ENCODE data around the gene ANKRD12. TPM values are rescaled to one million over a fixed set of nuclear protein-coding genes. Genes with fewer than 3 reads are reported as not detected.

Gene ANKRD12
- total RNA-seq: 24.9 and 48.5 TPM in 2 replicates

GRCh38 chr18:9136315-9137155, at the start of gene ANKRD12:
ANKRD12 (plus strand) TSS chr18:9136781; CDS start chr18:9182433, 45,652 bp downstream.

GRCh38 chr18:9102508-9103375, 33.8 kb upstream of the ANKRD12 start, which contains the start of gene NDUFV2:
NDUFV2 (plus strand) TSS chr18:9102699; CDS start chr18:9102744, 45 bp downstream.

GRCh38 chr18:9334329-9334972, 197.9 kb downstream of the ANKRD12 start, which contains the start of gene TWSG1:
TWSG1 (plus strand) TSS chr18:9334773; CDS start chr18:9337230, 2,457 bp downstream.

Other genes starting within 250 kb of the ANKRD12 start
- gene NDUFV2, start 34.1 kb upstream of the ANKRD12 start, total RNA-seq: 102 and 150 TPM in 2 replicates
- gene TWSG1, start 198.0 kb downstream of the ANKRD12 start, total RNA-seq: 298 and 496 TPM in 2 replicates

All from smooth muscle cell of bladder (primary cell).